Activated CD8-positive, alpha-beta memory T cell treated with anti-CD3 and anti-CD28 coated beads for 1 hour (primary cell): Measurements from ENCODE around the gene ERGIC3.
"Not testable (repeated sequence)": the region's sequence is repeated elsewhere in the genome, so short reads cannot be mapped to it uniquely, and the experiment has no call there.

Experiments
- DNase-seq, 2 donors: peaks; one replicate each; pipeline ENCODE4 v3.0.0-alpha.2; 2020; ENCODE audit warnings: low read depth in 1 of 2; ENCODE audit errors: extremely low read depth in 1 of 2

The ERGIC3 gene

GRCh38 chr20:35517125-35517524, 24.8 kb upstream of the ERGIC3 start:
- no peak for DNase-seq

- not testable (repeated sequence) for DNase-seq
Measured at GRCh38 chr20:35517767-35518166, 24.1 kb upstream of the ERGIC3 start.

GRCh38 chr20:35518955-35519354, 22.9 kb upstream of the ERGIC3 start:
- no peak for DNase-seq

- DNase-seq, result no peak
Measured at GRCh38 chr20:35523298-35523888, 18.5 kb upstream of the ERGIC3 start.

GRCh38 chr20:35525639-35526038, 16.2 kb upstream of the ERGIC3 start:
- DNase-seq, result no peak

- no peak for DNase-seq
Measured at GRCh38 chr20:35527122-35527769, 14.6 kb upstream of the ERGIC3 start.

- no peak for DNase-seq
Measured at GRCh38 chr20:35529552-35529951, 12.3 kb upstream of the ERGIC3 start, which contains the start of gene C20orf173. TSS of gene C20orf173 (minus strand) at chr20:35529652. CDS start at chr20:35529373, 279 bp downstream.

GRCh38 chr20:35539756-35540212, 2.1 kb upstream of the ERGIC3 start:
- no peak for DNase-seq

- no peak for DNase-seq
Measured at GRCh38 chr20:35541118-35541782, 628 bp upstream of the ERGIC3 start.

- no peak for DNase-seq
Measured at GRCh38 chr20:35542990-35543389, 1.1 kb downstream of the ERGIC3 start.

GRCh38 chr20:35544436-35544835, 2.6 kb downstream of the ERGIC3 start:
- no peak for DNase-seq

- DNase-seq, result not testable (repeated sequence)
Measured at GRCh38 chr20:35544941-35545340, 3.1 kb downstream of the ERGIC3 start.

- DNase-seq, result no peak
Measured at GRCh38 chr20:35546127-35546526, 4.2 kb downstream of the ERGIC3 start.

- no peak for DNase-seq
Measured at GRCh38 chr20:35547329-35547728, 5.5 kb downstream of the ERGIC3 start.

- no peak for DNase-seq
Measured at GRCh38 chr20:35551503-35551902, 9.6 kb downstream of the ERGIC3 start.

- no peak for DNase-seq
Measured at GRCh38 chr20:35552914-35553313, 11.0 kb downstream of the ERGIC3 start.

GRCh38 chr20:35555461-35555860, 13.6 kb downstream of the ERGIC3 start:
- not testable (repeated sequence) for DNase-seq

GRCh38 chr20:35555951-35556645, 14.2 kb downstream of the ERGIC3 start:
- DNase-seq, result no peak

- no peak for DNase-seq
Measured at GRCh38 chr20:35556871-35557270, 15.0 kb downstream of the ERGIC3 start.

- DNase-seq, result no peak
Measured at GRCh38 chr20:35558451-35558850, 16.6 kb downstream of the ERGIC3 start.

GRCh38 chr20:35559042-35559693, 17.3 kb downstream of the ERGIC3 start:
- no peak for DNase-seq
